PC-3 (cell line): Measurements from ENCODE around the gene SLC6A9. TPM values are rescaled to one million over a fixed set of nuclear protein-coding genes. Genes with fewer than 3 reads are reported as not detected.

ENCODE experiments used
- ATAC-seq: fragments of 200-7000 bp; cut with Tn5 transposase; 2 replicates; pipeline ENCODE4 v1.9.1; 2020; ENCODE audit warnings: mild to moderate bottlenecking, moderate library complexity
- BruUV-seq: library from RNA; stranded (reverse); fragments of 400-500 nt; replicated peaks from 2 replicates; lab custom pipeline; 2021; lab: Mats Ljungman, UMichigan
- CTCF ChIA-PET: fragments of 300-600 bp; sonication (Branson Sonifier 250); formaldehyde crosslinking; loops from one replicate; lab custom pipeline; 2022; ENCODE audit warnings: antibody characterized with exemption; lab: Charles Lee
- POLR2A ChIA-PET: fragments of 300-600 bp; sonication (Branson Sonifier 250); formaldehyde crosslinking; loops from one replicate; lab custom pipeline; 2022; ENCODE audit warnings: antibody characterized with exemption; ENCODE audit not compliant: unreplicated experiment; lab: Charles Lee
- DNase-seq: peaks from one replicate; pipeline ENCODE4 v3.0.0-alpha.2; 2015
- H2AFZ ChIP-seq: fragments of 300-600 bp; sonication (generic); 2 replicates; pipeline ENCODE4 v1.6.0; 2016; ENCODE audit warnings: antibody characterized with exemption, low read length
- H3F3A ChIP-seq: fragments of 300-600 bp; sonication (generic); one replicate; pipeline ENCODE4 v1.6.0; 2017; ENCODE audit warnings: antibody characterized with exemption, low read length, control low read depth, mild to moderate bottlenecking; ENCODE audit not compliant: unreplicated experiment
- H3K27ac ChIP-seq: fragments of 300-600 bp; sonication (generic); 2 replicates; pipeline ENCODE4 v1.5.1; 2016; ENCODE audit warnings: mild to moderate bottlenecking, low read length
- H3K27me3 ChIP-seq: fragments of 300-600 bp; sonication (generic); 2 replicates; pipeline ENCODE4 v1.6.1; 2016; ENCODE audit warnings: low read length, mixed read lengths
- H3K36me3 ChIP-seq: fragments of 300-600 bp; sonication (generic); 2 replicates; pipeline ENCODE4 v1.6.1; 2016; ENCODE audit warnings: low read depth, mixed run types, low read length, mixed read lengths
- H3K4me1 ChIP-seq: fragments of 300-600 bp; sonication (generic); 2 replicates; pipeline ENCODE4 v1.5.1; 2016; ENCODE audit warnings: low read length; ENCODE audit not compliant: insufficient read depth
- H3K4me2 ChIP-seq: fragments of 300-600 bp; sonication (generic); 2 replicates; pipeline ENCODE4 v1.6.0; 2016; ENCODE audit warnings: low read length
- H3K4me3 ChIP-seq: fragments of 300-600 bp; sonication (generic); 2 replicates; pipeline ENCODE4 v1.5.1; 2016; ENCODE audit warnings: mild to moderate bottlenecking, low read length, mixed read lengths
- H3K79me2 ChIP-seq: fragments of 300-600 bp; sonication (generic); 2 replicates; pipeline ENCODE4 v1.6.1; 2017; ENCODE audit warnings: low read length, mixed read lengths
- H3K9ac ChIP-seq: fragments of 300-600 bp; sonication (generic); 2 replicates; pipeline ENCODE4 v1.6.0; 2016; ENCODE audit warnings: mild to moderate bottlenecking, low read length
- H3K9me2 ChIP-seq: fragments of 300-600 bp; sonication (generic); replicated peaks from 2 replicates; pipeline ENCODE4 v1.6.1; 2016; ENCODE audit warnings: mixed run types, low read length, mixed read lengths
- H3K9me3 ChIP-seq: fragments of 300-600 bp; sonication (generic); 2 replicates; pipeline ENCODE4 v1.6.1; 2016; ENCODE audit warnings: low read length, mixed read lengths
- H4K20me1 ChIP-seq: fragments of 300-600 bp; sonication (generic); 2 replicates; pipeline ENCODE4 v1.6.1; 2016; ENCODE audit warnings: low read length, mixed read lengths
- EZH2 ChIP-seq: fragments of 300-600 bp; sonication (generic); IDR thresholded peaks from one replicate; pipeline ENCODE4 v1.6.1; 2017; ENCODE audit warnings: antibody characterized with exemption, mild to moderate bottlenecking, low read length; ENCODE audit not compliant: unreplicated experiment
- EZH2phosphoT487 ChIP-seq: fragments of 300-600 bp; sonication (generic); IDR thresholded peaks from 2 replicates; pipeline ENCODE4 v1.6.1; 2018; ENCODE audit warnings: mild to moderate bottlenecking, antibody characterized with exemption, low read length, borderline replicate concordance
- intact Hi-C: fragments of 100-400 bp; cut with micrococcal nuclease; formaldehyde crosslinking; loops from 2 replicates; pipeline ENCODE4 v1.9.0; 2023
- total RNA-seq: library from RNA; depleted of rRNA; stranded (reverse); fragments of >200 nt; gene quantifications from 2 replicates; pipeline ENCODE4 v1.2.3, GENCODE V29; 2014
- TF ChIP-seq, protein P1 (sequence below): fragments of 300-600 bp; sonication (generic); conservative IDR thresholded peaks from 2 replicates; pipeline ENCODE4 v1.5.1; 2017; ENCODE audit warnings: antibody characterized with exemption, low read depth, mild to moderate bottlenecking, low read length

The SLC6A9 gene
- total RNA-seq, 1 experiment from 2014 or later, result 11.2 TPM

DNA sequence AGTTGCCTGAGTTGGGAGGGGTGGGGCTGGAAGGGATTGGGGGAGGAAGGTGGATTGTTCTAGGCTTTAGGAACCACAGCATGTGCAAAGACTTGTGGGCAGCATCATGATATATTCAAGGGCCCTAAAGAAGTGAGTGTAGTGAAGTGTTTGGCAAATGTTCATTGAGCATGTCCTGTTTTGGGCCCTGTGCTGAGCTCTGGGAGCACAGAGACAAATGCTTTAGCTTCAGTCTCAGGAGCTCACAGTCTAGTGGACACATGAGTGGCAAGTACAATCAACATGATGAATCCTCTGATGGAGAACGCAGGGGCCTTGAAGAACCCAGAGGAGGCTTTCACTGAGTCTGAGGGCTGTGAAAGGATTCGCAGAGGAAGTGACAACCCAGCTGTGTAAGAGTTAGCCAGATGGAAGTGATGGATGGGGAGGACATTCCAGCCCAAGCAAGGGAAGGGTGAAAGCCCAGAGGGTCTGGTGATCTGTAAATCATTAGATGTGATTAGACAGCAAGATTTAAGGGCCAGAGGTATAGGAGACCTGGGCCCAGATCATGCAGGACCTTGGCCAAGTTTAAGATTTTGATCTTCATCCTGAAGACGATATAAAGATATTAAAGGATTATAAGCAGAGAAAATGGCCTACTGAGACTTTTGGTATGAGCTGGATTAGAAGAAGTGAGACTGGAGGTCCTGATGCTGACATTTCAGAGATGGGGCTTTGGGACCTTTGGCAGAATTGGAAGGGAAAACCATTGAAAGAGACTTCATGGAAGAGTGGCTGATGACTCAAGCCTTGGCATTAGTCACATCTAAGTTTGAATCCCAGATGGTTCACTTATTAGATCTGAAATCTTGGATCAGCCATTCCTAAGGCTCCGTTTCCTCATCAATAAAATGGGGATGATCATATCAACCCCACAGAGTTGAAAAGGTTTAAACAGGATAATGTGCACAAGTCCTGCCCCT is 80.0 kb downstream of the SLC6A9 start:
- no peaks in the 10 kb centered on the region for H3F3A ChIP-seq
- POLR2A ChIA-PET, result no interaction called here
- peaks cover 6% of the 10 kb centered on the region; the same call in 1 of the 2 replicates for H3K36me3 ChIP-seq
- H3K9ac ChIP-seq, result no peak overlapping the region
- H3K4me1 ChIP-seq, result peaks cover 23% of the 10 kb centered on the region
- H3K4me3 ChIP-seq, result no peak overlapping the region
- H3K79me2 ChIP-seq, result peaks cover 79% of the 10 kb centered on the region
- DNase-seq, result peak; percentile 43
- no peak for ATAC-seq
- no peaks in the 10 kb centered on the region for H3K9me3 ChIP-seq
- H4K20me1 ChIP-seq, result no peaks in the 10 kb centered on the region
- no peak overlapping the region for H3K27ac ChIP-seq
- TF ChIP-seq EZH2phosphoT487 (no peak), EZH2 (no peak)
- TF ChIP-seq, protein P1, sequence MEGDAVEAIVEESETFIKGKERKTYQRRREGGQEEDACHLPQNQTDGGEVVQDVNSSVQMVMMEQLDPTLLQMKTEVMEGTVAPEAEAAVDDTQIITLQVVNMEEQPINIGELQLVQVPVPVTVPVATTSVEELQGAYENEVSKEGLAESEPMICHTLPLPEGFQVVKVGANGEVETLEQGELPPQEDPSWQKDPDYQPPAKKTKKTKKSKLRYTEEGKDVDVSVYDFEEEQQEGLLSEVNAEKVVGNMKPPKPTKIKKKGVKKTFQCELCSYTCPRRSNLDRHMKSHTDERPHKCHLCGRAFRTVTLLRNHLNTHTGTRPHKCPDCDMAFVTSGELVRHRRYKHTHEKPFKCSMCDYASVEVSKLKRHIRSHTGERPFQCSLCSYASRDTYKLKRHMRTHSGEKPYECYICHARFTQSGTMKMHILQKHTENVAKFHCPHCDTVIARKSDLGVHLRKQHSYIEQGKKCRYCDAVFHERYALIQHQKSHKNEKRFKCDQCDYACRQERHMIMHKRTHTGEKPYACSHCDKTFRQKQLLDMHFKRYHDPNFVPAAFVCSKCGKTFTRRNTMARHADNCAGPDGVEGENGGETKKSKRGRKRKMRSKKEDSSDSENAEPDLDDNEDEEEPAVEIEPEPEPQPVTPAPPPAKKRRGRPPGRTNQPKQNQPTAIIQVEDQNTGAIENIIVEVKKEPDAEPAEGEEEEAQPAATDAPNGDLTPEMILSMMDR, result no peak
- no peaks in the 10 kb centered on the region for H3K27me3 ChIP-seq
- BruUV-seq, result no TSS peak
- CTCF ChIA-PET, result no interaction called here
- no peak overlapping the region for H3K4me2 ChIP-seq
- intact Hi-C loops, result no loop called here
- H2AFZ ChIP-seq, result no peak overlapping the region
- H3K9me2 ChIP-seq, result no peaks in the 10 kb centered on the region

DNA sequence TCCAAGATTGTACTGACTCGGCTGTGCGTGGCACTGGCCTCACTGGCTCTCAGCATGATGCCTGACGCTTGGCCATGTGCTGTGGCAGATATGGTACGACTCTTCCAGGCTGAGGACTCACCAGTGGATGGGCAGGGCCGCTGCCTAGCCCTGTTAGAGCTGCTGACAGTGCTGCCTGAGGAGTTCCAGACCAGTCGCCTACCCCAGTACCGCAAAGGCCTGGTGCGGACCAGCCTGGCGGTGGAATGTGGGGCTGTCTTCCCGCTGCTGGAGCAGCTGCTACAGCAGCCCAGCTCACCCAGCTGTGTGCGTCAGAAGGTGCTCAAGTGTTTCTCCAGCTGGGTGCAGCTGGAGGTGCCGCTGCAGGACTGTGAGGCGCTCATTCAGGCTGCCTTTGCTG is 81.6 kb downstream of the SLC6A9 start:
- H3K79me2 ChIP-seq, result peaks cover 88% of the 10 kb centered on the region
- ChIA-PET CTCF (no interaction called here), POLR2A (no interaction called here)
- DNase-seq (no peak), ATAC-seq (no peak)
- H4K20me1 ChIP-seq, result no peaks in the 10 kb centered on the region
- H3K4me3 ChIP-seq, result no peak overlapping the region
- no peak overlapping the region for H3K9ac ChIP-seq
- peaks cover 6% of the 10 kb centered on the region; the same call in 1 of the 2 replicates for H3K36me3 ChIP-seq
- H3K4me1 ChIP-seq, result peaks cover 32% of the 10 kb centered on the region
- intact Hi-C loops, result loop anchor here (5.0 kb wide), 1 partner anchor 242 kb away; the partner anchor contains the start of gene ST3GAL3
- no peak overlapping the region for H2AFZ ChIP-seq
- H3K9me2 ChIP-seq, result no peaks in the 10 kb centered on the region
- no peak overlapping the region for H3K4me2 ChIP-seq
- BruUV-seq, result no TSS peak
- H3F3A ChIP-seq, result no peaks in the 10 kb centered on the region
- H3K27me3 ChIP-seq, result no peaks in the 10 kb centered on the region
- H3K9me3 ChIP-seq, result no peaks in the 10 kb centered on the region
- no peak overlapping the region for H3K27ac ChIP-seq
- TF ChIP-seq EZH2phosphoT487 (no peak), EZH2 (no peak)
- TF ChIP-seq, protein P1, result no peak
